ENCODE data around the gene TTC9.

Gene TTC9

GRCh38 chr14:70645892-70646291 lies 4.2 kb downstream of the TTC9 start:
- DNase-seq (ENCODE audit: low read depth) = no peak

- DNase-seq (ENCODE audit: low read depth) = no peak
Measured at GRCh38 chr14:70646705-70647104, 5.0 kb downstream of the TTC9 start.

GRCh38 chr14:70648346-70648745 lies 6.6 kb downstream of the TTC9 start:
- DNase-seq (ENCODE audit: low read depth) = no peak

- DNase-seq (ENCODE audit: low read depth) = no peak
Measured at GRCh38 chr14:70649803-70650202, 8.1 kb downstream of the TTC9 start.

- no peak for DNase-seq (ENCODE audit: low read depth)
Measured at GRCh38 chr14:70651522-70651921, 9.8 kb downstream of the TTC9 start.

- DNase-seq (ENCODE audit: low read depth) = no peak
Measured at GRCh38 chr14:70652871-70653270, 11.2 kb downstream of the TTC9 start.

GRCh38 chr14:70653662-70654061 lies 11.9 kb downstream of the TTC9 start:
- DNase-seq (ENCODE audit: low read depth) = no peak

- DNase-seq (ENCODE audit: low read depth) = no peak
Measured at GRCh38 chr14:70654632-70655031, 12.9 kb downstream of the TTC9 start.

- no peak for DNase-seq (ENCODE audit: low read depth)
Measured at GRCh38 chr14:70655110-70655826, 13.6 kb downstream of the TTC9 start.

GRCh38 chr14:70658899-70659298 lies 17.2 kb downstream of the TTC9 start:
- no peak for DNase-seq (ENCODE audit: low read depth)

GRCh38 chr14:70660967-70661893 lies 19.5 kb downstream of the TTC9 start:
- DNase-seq (ENCODE audit: low read depth) = no peak

- no peak for DNase-seq (ENCODE audit: low read depth)
Measured at GRCh38 chr14:70662080-70662479, 20.4 kb downstream of the TTC9 start.

GRCh38 chr14:70662816-70663215 lies 21.1 kb downstream of the TTC9 start:
- no peak for DNase-seq (ENCODE audit: low read depth)

GRCh38 chr14:70663707-70664179 lies 22.0 kb downstream of the TTC9 start:
- no peak for DNase-seq (ENCODE audit: low read depth)

GRCh38 chr14:70664698-70665447 lies 23.2 kb downstream of the TTC9 start:
- DNase-seq (ENCODE audit: low read depth) = no peak

- DNase-seq (ENCODE audit: low read depth) = no peak
Measured at GRCh38 chr14:70665448-70666360, 24.0 kb downstream of the TTC9 start.

- no peak for DNase-seq (ENCODE audit: low read depth)
Measured at GRCh38 chr14:70666361-70666686, 24.6 kb downstream of the TTC9 start.

GRCh38 chr14:70670992-70671651 lies 29.4 kb downstream of the TTC9 start:
- DNase-seq (ENCODE audit: low read depth) = peak; percentile 27

- no peak for DNase-seq (ENCODE audit: low read depth)
Measured at GRCh38 chr14:70671652-70672644, 30.2 kb downstream of the TTC9 start.

- no peak for DNase-seq (ENCODE audit: low read depth)
Measured at GRCh38 chr14:70677341-70677740, 35.6 kb downstream of the TTC9 start.
